Measurements from ENCODE around the gene IL6ST.

IL6ST gene

GRCh38 chr5:55932700-55933099 is 62.1 kb downstream of the IL6ST start:
- Histone ChIP-seq H3K4me2 (ENCODE audit: low read length) (no peak overlapping the region), H3K79me2 (ENCODE audit: low read length) (no peaks in the 10 kb centered on the region), H3K4me1 (ENCODE audit: low read length) (no peaks in the 10 kb centered on the region), H4K20me1 (ENCODE audit: insufficient read depth, low read length) (no peaks in the 10 kb centered on the region), H2AFZ (ENCODE audit: low read depth, low read length) (no peak overlapping the region), H3K9ac (ENCODE audit: low read length) (no peak overlapping the region), H3K27me3 (ENCODE audit: low read depth, low read length) (no peaks in the 10 kb centered on the region), H3K4me3 (ENCODE audit: low read length) (no peak overlapping the region), H3K27ac (ENCODE audit: low read length) (no peak overlapping the region), H3K36me3 (replicated peaks; ENCODE audit: low read depth, low read length) (no peaks in the 10 kb centered on the region), H3K9me3 (ENCODE audit: insufficient read depth, low read length) (no peaks in the 10 kb centered on the region)
- TF ChIP-seq EZH2phosphoT487 (IDR thresholded peaks at IDR 0.05; ENCODE audit: low read depth), result no peak
- TF ChIP-seq CTCF (IDR thresholded peaks at IDR 0.05; ENCODE audit: low read depth, low read length), result no peak

GRCh38 chr5:55929020-55929799 is 65.6 kb downstream of the IL6ST start:
- TF ChIP-seq EZH2phosphoT487 (IDR thresholded peaks at IDR 0.05; ENCODE audit: low read depth) (no peak), CTCF (IDR thresholded peaks at IDR 0.05; ENCODE audit: low read depth, low read length) (no peak)
- H3K79me2 ChIP-seq (ENCODE audit: low read length), result no peaks in the 10 kb centered on the region
- H2AFZ ChIP-seq (ENCODE audit: low read depth, low read length), result no peak overlapping the region
- no peaks in the 10 kb centered on the region for H3K27me3 ChIP-seq (ENCODE audit: low read depth, low read length)
- no peaks in the 10 kb centered on the region for H4K20me1 ChIP-seq (ENCODE audit: insufficient read depth, low read length)
- H3K36me3 ChIP-seq (replicated peaks; ENCODE audit: low read depth, low read length), result no peaks in the 10 kb centered on the region
- H3K4me2 ChIP-seq (ENCODE audit: low read length), result no peak overlapping the region
- no peak overlapping the region for H3K27ac ChIP-seq (ENCODE audit: low read length)
- no peak overlapping the region for H3K4me3 ChIP-seq (ENCODE audit: low read length)
- no peak overlapping the region for H3K9ac ChIP-seq (ENCODE audit: low read length)
- no peaks in the 10 kb centered on the region for H3K4me1 ChIP-seq (ENCODE audit: low read length)
- H3K9me3 ChIP-seq (ENCODE audit: insufficient read depth, low read length), result no peaks in the 10 kb centered on the region

GRCh38 chr5:55927861-55928655 is 66.7 kb downstream of the IL6ST start:
- no peak overlapping the region for H3K4me3 ChIP-seq (ENCODE audit: low read length)
- H3K9ac ChIP-seq (ENCODE audit: low read length), result no peak overlapping the region
- no peaks in the 10 kb centered on the region for H3K36me3 ChIP-seq (replicated peaks; ENCODE audit: low read depth, low read length)
- TF ChIP-seq CTCF (IDR thresholded peaks at IDR 0.05; ENCODE audit: low read depth, low read length) (no peak), EZH2phosphoT487 (IDR thresholded peaks at IDR 0.05; ENCODE audit: low read depth) (no peak)
- no peak overlapping the region for H3K27ac ChIP-seq (ENCODE audit: low read length)
- H3K79me2 ChIP-seq (ENCODE audit: low read length), result no peaks in the 10 kb centered on the region
- no peak overlapping the region for H3K4me2 ChIP-seq (ENCODE audit: low read length)
- no peaks in the 10 kb centered on the region for H4K20me1 ChIP-seq (ENCODE audit: insufficient read depth, low read length)
- H3K4me1 ChIP-seq (ENCODE audit: low read length), result peaks cover 6% of the 10 kb centered on the region; the same call in 1 of the 2 replicates
- H2AFZ ChIP-seq (ENCODE audit: low read depth, low read length), result no peak overlapping the region
- H3K27me3 ChIP-seq (ENCODE audit: low read depth, low read length), result no peaks in the 10 kb centered on the region
- no peaks in the 10 kb centered on the region for H3K9me3 ChIP-seq (ENCODE audit: insufficient read depth, low read length)

- no peak overlapping the region for H3K4me2 ChIP-seq (ENCODE audit: low read length)
- H3K4me3 ChIP-seq (ENCODE audit: low read length), result no peak overlapping the region
- H4K20me1 ChIP-seq (ENCODE audit: insufficient read depth, low read length), result no peaks in the 10 kb centered on the region
- H3K27ac ChIP-seq (ENCODE audit: low read length), result no peak overlapping the region
- peaks cover 11% of the 10 kb centered on the region for H3K4me1 ChIP-seq (ENCODE audit: low read length)
- no peak for TF ChIP-seq EZH2phosphoT487 (IDR thresholded peaks at IDR 0.05; ENCODE audit: low read depth)
- no peak for TF ChIP-seq CTCF (IDR thresholded peaks at IDR 0.05; ENCODE audit: low read depth, low read length)
- no peak overlapping the region for H2AFZ ChIP-seq (ENCODE audit: low read depth, low read length)
- no peaks in the 10 kb centered on the region for H3K27me3 ChIP-seq (ENCODE audit: low read depth, low read length)
- no peaks in the 10 kb centered on the region for H3K36me3 ChIP-seq (replicated peaks; ENCODE audit: low read depth, low read length)
- H3K9ac ChIP-seq (ENCODE audit: low read length), result no peak overlapping the region
- H3K79me2 ChIP-seq (ENCODE audit: low read length), result no peaks in the 10 kb centered on the region
- H3K9me3 ChIP-seq (ENCODE audit: insufficient read depth, low read length), result no peaks in the 10 kb centered on the region
Observed at GRCh38 chr5:55926476-55926875, 68.3 kb downstream of the IL6ST start.
